HL-60 (cell line): Measurements from ENCODE around the gene RPL35A.

ENCODE experiments used
- DNase-seq, 2 experiments: peaks; one replicate each; pipeline ENCODE4 v3.0.0-alpha.2; 2010 to 2020; ENCODE audit warnings: low read depth in 1 of 2, low spot score in 1 of 2
- H3K27ac ChIP-seq: fragments of 250-450 bp; sonication (Bioruptor Pico); replicated peaks from 2 replicates; pipeline ENCODE4 v1.5.1; 2020; ENCODE audit warnings: mild to moderate bottlenecking, moderate library complexity
- H3K27me3 ChIP-seq: fragments of 250-450 bp; sonication (Bioruptor Pico); 2 replicates; pipeline ENCODE4 v1.5.1; 2021; ENCODE audit warnings: mild to moderate bottlenecking, moderate library complexity; ENCODE audit not compliant: insufficient read depth, poor library complexity, severe bottlenecking
- H3K4me3 ChIP-seq: replicated peaks from 2 replicates; pipeline ENCODE4 v1.5.1; 2011; ENCODE audit warnings: mild to moderate bottlenecking, control low read depth, low read length; ENCODE audit not compliant: insufficient read depth
- CTCF ChIP-seq: IDR thresholded peaks from one replicate; pipeline ENCODE4 v1.5.1; 2011; ENCODE audit warnings: low read length, control low read depth, inconsistent platforms; ENCODE audit not compliant: insufficient read depth
- GABPA ChIP-seq: IDR thresholded peaks from 2 replicates; pipeline ENCODE4 v1.6.1; 2012; ENCODE audit warnings: low read depth
- REST ChIP-seq: IDR thresholded peaks from 2 replicates; pipeline ENCODE4 v1.6.1; 2012; ENCODE audit warnings: low read depth; ENCODE audit not compliant: insufficient replicate concordance

Gene RPL35A

DNA sequence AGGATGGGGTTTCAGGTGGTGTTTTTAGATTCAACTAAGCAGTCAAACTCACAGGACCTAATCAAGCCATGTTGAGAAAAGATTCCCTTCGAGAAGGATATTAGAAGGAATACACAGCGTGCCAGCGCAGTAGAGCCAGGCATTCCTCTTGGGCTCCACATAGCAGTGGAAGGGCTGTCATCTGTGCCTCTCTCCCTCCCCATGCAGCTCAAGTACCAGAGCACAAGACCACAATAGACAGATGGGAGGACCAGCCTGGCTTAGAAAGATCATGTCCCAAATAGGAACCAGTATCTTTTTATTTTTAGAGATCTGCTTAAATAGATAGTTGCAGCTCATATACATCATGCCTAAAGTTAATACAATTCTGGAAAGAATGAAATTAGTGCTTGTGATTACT is 47.9 kb downstream of the RPL35A start:
- H3K27ac ChIP-seq = no peak overlapping the region
- H3K4me3 ChIP-seq = no peak overlapping the region
- no peak for DNase-seq
- H3K27me3 ChIP-seq = no peaks in the 10 kb centered on the region
- TF ChIP-seq GABPA (no peak), CTCF (no peak), REST (no peak)
